Measurements from ENCODE around the gene CDCP2.

The CDCP2 gene

GRCh38 chr1:54152696-54153095 lies at the start of gene CDCP2:
Gene CDCP2, minus strand, starts transcription at chr1:54153000. Its CDS starts 78 bp downstream, at chr1:54152922.
- no peak for DNase-seq (ENCODE audit: low read depth, low spot score)

GRCh38 chr1:54200519-54200997 lies 47.8 kb upstream of the CDCP2 start:
- DNase-seq (ENCODE audit: low read depth, low spot score), result no peak

DNA sequence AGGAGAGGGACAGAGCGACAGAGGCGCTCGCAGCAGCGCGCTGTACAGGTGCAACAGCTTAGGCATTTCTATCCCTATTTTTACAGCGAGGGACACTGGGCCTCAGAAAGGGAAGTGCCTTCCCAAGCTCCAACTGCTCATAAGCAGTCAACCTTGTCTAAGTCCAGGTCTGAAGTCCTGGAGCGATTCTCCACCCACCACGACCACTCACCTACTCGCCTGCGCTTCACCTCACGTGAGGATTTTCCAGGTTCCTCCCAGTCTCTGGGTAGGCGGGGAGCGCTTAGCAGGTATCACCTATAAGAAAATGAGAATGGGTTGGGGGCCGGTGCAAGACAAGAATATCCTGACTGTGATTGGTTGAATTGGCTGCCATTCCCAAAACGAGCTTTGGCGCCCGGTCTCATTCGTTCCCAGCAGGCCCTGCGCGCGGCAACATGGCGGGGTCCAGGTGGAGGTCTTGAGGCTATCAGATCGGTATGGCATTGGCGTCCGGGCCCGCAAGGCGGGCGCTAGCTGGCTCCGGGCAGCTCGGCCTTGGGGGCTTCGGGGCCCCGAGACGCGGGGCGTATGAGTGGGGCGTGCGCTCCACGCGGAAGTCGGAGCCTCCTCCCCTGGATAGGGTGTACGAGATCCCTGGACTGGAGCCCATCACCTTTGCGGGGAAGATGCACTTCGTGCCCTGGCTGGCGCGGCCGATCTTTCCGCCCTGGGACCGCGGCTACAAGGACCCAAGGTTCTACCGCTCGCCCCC lies 47.1 kb upstream of the CDCP2 start, which contains the start of the genes CYB5RL and MRPL37:
Gene CYB5RL, minus strand, starts transcription at position 266 of the 754 bp plus-strand sequence. CDS start 4,414 bp downstream, outside the sequence.
Gene MRPL37, plus strand, starts transcription at position 403 of the 754 bp plus-strand sequence. Its CDS starts 77 bp downstream, at position 480.
- DNase-seq (ENCODE audit: low read depth, low spot score), result peak; percentile 98

DNA sequence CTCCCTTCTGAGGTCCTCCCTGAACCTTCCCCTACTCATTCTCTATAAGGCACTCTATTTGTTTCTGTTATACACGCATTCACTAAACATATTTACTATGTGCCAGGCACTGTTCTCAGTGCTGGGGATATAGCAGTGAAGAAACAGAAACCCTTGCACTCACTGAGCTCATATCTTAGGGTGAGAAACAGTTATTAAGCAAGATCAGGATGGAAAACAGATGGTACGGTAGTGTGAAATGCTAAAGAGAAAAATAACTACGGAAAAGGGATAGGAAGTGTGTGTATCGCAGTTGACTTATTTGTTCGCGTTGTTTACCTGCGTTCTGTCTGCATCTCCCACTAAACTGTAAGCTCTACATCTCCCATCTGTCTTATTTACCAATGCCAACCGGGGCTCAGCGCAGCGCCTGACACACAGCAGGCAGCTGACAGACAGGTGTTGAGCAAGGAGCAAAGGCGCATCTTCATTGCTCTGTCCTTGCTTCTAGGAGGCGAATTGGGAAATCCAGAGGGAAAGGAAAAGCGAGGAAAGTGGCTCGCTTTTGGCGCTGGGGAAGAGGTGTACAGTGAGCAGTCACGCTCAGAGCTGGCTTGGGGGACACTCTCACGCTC lies 46.5 kb upstream of the CDCP2 start:
- DNase-seq (ENCODE audit: low read depth, low spot score), result no peak

DNA sequence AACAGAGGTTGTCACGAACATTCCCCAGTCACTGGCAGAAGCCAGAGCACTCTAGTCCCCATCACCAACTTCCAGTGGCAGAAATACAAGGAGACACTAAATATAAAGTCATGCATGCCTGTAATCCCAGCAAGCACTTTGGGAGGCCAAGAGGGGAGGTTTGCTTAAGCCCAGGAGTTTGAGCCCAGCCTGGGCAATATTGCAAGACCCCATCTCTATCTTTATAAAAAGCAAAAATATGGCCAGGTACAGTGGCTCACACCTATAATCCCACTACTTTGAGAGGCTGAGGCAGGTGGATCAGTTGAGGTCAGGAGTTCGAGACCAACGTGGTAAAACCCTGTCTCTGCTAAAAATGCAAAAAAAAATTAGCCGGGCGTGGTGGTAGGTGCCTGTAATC lies 40.7 kb upstream of the CDCP2 start:
- no peak for DNase-seq (ENCODE audit: low read depth, low spot score)

GRCh38 chr1:54191525-54191924 lies 38.7 kb upstream of the CDCP2 start:
- no peak for DNase-seq (ENCODE audit: low read depth, low spot score)

- no peak for DNase-seq (ENCODE audit: low read depth, low spot score)
These were observed 37.7 kb upstream of the CDCP2 start for GRCh38 chr1:54190526-54190925.

GRCh38 chr1:54188291-54188690 lies 35.5 kb upstream of the CDCP2 start:
- DNase-seq (ENCODE audit: low read depth, low spot score), result no peak

- DNase-seq (ENCODE audit: low read depth, low spot score), result no peak
These were observed 33.3 kb upstream of the CDCP2 start for GRCh38 chr1:54186056-54186455.

DNA sequence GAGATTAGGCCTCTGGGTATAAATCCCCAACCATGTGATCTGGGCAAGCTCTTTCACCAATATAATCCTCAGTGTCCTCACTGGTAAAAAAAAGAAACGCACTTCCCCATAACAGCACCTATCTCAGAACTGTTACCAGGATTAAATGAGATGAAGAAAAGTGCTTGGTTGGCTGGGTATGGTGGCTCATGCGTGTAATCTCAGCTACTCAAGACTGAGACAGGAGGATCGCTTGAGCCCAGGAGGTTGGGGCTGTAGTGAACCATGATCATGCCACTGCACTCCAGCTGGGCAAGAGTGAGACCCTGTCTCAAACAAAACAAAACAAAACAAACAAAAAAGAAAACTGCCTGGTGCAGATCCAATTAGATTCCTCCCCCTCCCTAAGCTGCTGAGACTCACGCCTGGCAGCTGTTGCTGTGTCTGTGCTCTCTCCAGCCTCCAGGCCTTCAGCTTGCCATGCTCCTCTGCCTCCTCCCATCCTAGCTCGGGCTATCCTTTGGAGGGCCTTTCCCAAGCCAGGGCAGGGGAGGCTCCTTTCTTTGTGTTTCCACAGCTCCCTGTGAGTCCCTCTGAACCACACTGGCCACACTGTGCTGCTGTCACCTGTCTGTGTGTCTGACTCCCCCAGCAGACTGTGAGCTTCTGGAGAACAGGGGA lies 28.0 kb upstream of the CDCP2 start:
- DNase-seq (ENCODE audit: low read depth, low spot score), result no peak

GRCh38 chr1:54178296-54179070 lies 25.7 kb upstream of the CDCP2 start:
- DNase-seq (ENCODE audit: low read depth, low spot score), result no peak

DNA sequence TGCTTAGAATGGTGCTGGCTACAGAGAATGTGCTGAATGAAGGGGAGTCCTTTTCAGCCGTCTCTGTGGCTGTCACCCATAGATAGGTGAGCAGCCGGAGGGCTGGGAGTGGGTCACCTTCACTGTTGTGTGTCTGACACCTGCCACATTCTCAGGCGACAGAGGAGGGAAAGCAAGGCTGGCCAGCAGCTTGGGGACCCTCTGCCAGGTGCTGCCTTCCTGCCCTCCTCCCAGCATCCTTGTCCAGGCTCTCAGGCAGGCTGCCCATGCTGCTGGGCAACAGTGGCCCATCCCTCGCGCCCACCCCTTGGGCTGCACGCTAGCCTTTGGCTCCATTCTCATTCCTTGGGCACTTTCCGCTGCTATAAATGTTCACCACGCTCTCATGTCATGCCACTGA lies 24.9 kb upstream of the CDCP2 start:
- no peak for DNase-seq (ENCODE audit: low read depth, low spot score)

- DNase-seq (ENCODE audit: low read depth, low spot score), result no peak
These were observed 24.0 kb upstream of the CDCP2 start for GRCh38 chr1:54176621-54177327.

- DNase-seq (ENCODE audit: low read depth, low spot score), result no peak
These were observed 21.3 kb upstream of the CDCP2 start for GRCh38 chr1:54174106-54174505.

GRCh38 chr1:54173681-54174080 lies 20.9 kb upstream of the CDCP2 start:
- DNase-seq (ENCODE audit: low read depth, low spot score), result no peak

DNA sequence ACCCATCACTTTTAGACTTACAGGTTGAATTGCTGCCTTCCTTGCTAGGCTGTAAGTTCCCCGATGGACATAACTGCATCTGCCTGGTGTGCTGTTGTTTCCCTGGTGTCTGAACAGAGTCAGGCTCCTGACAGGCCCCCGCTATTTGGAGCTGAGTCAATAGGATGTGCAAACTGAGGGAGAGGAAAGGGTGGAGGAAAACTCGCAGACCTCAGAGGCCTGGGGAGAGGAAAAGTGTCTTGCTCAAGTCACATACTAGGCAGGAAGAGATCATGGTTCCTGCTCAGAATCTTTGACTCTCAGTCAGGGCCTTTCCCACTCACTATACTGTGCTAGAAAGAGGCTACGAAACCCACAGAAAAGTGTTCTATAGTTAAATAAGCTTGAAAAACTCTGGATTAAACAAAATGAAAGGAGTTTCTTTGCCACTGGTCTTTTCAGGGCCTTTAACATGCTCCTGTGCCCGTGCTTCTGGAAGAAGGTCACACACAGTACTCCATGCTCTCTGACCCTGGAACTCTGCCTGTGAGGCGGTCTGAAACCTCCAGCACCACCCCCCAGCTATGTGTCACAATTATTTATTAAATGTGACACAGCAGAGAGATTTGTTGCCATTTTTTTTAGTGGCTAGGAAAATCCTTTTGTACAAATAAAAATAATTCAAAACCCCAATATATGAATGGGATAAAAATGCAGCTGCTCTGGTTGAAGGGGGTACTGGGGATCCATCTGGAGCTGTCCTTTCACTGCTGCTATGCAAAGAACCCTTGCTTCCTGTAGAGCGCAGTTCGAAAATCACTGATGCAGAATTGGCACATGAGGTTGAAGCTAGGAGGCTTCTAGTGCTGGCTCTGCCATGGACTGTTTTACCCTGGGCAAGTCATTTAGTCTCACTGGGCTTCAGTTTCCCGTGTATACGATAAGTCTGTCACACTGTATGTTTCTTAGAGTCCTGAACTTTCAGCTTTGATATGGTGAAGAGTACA lies 20.1 kb upstream of the CDCP2 start:
- DNase-seq (ENCODE audit: low read depth, low spot score), result no peak

DNA sequence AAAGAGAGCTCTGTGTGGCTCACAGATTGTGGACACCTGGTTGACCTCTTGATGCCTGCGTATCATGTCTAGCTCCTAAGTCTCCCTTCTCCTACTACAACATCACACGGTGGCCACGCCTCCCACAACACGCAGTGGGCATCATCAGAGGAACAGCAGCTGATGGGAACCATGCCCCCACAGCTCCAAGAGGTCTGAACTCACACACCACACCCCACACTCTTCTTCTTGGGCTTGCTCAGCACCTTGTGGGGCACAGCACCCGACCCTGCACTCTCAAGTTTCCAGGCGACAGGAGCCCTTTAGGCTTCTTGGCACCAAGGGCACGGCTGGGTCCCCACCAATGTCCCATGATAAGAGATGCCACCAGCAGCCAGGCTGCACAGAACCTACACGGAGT lies 18.8 kb upstream of the CDCP2 start:
- no peak for DNase-seq (ENCODE audit: low read depth, low spot score)

- DNase-seq (ENCODE audit: low read depth, low spot score), result no peak
These were observed 18.2 kb upstream of the CDCP2 start for GRCh38 chr1:54171016-54171415.

GRCh38 chr1:54169068-54169467 lies 16.3 kb upstream of the CDCP2 start:
- no peak for DNase-seq (ENCODE audit: low read depth, low spot score)

Measured in astrocyte of the hippocampus (primary cell).